NCI-H1092 treated with DMSO at 0.1 percent for 48 hours (cell line): ENCODE measurements around the gene PRRT1.
"Not testable (repeated sequence)": the region's sequence is repeated elsewhere in the genome, so short reads cannot be mapped to it uniquely, and the experiment has no call there.

ENCODE experiments used
- DNase-seq: peaks from one replicate; lab custom pipeline; 2025; lab: John Stamatoyannopoulos, UW

Gene PRRT1

DNA sequence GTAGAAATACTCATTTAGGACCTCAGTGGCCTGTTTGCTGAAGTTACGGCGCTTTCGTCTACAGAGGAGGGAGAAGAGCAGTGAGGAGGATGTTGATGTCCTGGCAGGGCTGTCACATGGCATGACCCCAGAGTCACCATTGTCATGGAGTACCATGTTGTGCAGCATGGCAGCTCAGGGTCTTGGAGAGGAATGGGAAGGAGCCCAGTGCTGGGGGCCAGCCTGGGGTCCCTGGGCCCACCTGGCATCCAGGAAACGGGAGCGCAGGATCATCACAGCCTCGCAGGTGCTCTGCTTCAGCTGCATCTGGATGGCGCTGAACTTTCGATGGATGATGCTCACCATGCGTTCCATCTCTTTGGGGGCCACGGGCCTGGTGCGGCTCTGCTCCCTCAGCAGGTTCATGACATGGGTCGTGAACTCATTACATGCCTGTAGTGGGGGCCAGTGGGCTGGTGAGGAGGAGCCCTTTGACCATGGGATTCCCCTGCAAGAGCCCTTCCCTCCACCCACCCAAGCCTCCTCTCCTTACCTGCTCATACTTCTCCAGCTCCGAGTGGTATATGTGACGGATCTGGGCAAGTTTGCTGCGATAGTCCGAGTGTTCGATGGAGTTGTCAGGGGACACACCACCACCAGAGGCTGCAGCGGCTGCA lies 36.1 kb upstream of the PRRT1 start:
- DNase-seq: not testable (repeated sequence)

DNA sequence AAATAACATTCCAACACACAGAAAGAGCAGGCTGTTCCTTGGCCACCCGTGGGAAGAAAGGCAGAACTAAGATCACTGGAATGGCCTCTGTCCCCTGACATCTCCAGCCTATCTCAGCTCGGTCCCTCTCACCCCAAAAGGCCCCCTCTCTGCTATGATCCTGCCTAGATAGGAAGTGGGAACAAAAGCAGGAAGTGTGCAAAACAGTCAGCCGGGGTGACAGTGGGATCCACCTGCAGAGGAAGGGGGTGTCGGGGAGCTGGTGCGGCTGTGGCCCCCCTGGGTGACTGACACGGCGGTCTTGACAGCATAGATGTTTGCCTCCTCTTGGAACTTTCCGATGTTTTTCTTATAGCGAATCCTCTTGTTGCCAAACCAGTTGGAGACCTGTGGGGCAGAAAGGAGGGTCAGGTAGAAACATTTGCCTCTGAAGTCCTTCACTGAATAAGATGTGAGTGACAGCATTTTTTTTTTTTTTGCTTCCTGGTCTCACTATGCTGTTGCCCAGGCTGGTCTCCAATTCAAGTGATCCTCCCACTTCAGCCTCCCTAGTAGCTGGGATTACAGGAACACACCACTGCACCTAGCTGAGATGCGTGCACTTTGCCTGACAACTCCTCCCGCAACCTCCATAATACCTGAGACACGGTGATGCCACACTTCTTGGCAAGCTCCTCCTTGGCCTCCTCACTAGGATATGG lies 35.4 kb upstream of the PRRT1 start:
- no peak for DNase-seq

DNA sequence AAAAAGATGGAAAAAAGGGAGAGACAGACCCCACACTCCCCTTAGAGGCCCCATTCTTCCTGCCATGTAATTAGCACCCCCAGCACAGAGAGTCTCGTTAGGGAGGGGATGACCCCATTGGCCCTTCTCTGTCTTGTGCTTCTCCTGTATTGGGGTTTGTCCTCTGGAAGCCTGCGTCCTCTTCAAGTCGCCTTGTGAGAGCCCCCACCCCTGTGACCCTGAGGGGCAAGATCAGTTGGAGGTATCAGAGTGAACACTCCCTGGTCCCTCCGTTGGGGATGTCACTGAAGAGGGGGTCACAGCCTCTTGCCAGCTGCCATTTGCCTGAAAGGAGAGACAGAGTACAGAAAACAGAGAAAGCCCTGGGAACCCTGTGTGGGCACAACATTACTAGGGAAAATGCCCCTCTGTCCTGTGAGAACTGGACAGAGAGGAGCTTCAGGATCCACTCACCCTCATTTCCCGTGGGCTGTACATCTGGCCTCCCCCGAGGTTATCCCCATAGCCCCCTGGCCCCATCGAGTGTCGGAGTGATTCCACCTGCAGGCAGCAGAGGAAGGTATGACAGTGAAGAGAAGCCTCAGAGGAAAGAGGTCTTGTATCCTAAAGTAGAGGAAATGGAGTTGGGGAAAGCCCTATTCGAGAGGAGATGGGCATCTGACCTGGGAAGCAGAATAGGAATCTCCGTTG lies 34.6 kb upstream of the PRRT1 start:
- not testable (repeated sequence) for DNase-seq

DNA sequence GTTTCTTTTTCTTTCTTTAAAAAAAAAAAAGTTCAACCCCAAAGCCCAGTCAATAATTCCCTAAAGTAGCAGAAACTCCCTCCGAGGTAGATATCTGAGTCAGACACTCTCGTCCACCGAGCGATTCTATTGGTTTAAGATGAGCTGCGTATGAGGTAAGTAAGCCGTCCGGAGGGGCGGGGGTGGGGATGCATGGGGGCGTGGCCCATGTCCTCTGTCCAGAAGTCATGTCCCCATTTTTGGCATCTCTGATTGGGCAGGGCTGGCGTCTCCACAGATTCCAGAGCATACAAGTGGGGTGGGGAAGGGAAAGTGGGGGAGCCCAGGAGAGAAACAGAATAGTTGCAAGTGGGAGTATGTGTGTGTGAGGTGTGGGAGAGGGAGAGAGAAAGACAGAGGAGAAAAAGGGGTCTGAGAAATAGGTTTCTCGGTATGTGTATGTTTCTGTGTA lies 34.0 kb upstream of the PRRT1 start:
- DNase-seq: not testable (repeated sequence)

DNA sequence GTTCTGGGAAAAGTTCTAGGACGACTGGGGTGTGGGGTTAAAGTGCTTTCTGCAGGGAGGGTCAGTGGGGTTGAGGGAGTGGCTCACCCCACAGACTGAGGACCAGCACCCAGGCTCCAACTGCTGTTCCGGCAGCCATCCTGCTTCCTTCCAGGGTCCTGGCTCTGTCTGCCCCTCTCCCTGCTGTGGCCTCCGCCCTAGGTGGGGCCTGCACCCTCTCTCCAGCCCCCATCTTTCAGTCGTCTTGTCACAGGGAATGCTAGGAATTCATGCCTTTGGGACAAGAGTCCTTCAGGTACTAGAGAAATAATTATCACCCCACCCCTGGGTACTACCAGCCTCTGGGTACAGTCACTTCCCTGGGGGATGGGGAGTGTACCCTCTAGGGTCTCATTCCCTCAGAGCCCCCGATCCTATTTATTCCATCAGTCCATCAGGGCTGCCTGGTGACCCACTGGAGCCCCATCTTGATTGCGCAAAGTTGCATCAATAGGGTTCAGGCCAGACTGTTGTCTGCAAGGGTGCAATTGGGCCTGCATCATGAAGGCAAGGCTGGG lies 32.4 kb upstream of the PRRT1 start, which contains the start of gene AGER:
Gene AGER (minus strand): TSS at position 170 of the 557 bp plus-strand sequence. CDS start 31 bp downstream, at position 139.
- no peak for DNase-seq

DNA sequence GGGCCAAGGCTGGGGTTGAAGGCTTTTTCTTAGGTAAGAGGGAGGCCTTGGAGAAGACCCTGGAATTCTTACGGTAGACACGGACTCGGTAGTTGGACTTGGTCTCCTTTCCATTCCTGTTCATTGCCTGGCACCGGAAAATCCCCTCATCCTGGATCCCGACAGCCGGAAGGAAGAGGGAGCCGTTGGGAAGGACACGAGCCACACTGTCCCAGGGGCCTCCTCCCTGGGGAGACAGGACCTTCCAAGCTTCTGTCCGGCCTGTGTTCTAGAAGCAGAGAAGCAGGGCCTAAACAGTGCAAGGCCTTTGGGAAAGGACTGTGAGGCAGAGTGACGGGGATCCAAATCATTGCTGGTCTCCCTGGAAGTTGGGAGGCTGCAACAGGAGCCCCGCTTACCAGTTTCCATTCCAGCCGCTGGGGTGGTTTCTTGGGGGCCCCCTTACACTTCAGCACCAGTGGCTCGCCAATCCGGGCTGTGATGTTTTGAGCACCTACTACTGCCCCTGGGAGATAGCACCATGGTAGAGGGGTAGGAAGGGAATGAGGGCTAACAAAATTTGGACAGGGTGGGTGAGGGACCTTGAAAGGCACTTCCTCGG lies 31.8 kb upstream of the PRRT1 start:
- DNase-seq: no peak

DNA sequence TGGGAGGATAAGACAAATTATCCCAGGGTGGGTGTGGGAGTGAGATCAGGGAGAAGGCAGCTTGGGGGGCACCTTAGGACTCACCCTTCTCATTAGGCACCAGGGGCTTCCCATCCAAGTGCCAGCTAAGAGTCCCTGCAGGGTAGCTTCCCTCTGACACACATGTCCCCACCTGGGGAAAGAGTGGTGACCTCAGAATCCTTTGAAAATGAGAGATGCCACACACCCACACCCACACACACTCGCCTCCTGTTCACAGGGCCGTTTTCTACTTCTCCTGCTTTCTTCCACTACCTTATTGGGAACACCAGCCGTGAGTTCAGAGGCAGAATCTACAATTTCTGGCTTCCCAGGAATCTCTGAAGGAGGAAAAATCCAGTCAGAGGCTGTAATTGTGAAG lies 31.3 kb upstream of the PRRT1 start:
- no peak for DNase-seq

DNA sequence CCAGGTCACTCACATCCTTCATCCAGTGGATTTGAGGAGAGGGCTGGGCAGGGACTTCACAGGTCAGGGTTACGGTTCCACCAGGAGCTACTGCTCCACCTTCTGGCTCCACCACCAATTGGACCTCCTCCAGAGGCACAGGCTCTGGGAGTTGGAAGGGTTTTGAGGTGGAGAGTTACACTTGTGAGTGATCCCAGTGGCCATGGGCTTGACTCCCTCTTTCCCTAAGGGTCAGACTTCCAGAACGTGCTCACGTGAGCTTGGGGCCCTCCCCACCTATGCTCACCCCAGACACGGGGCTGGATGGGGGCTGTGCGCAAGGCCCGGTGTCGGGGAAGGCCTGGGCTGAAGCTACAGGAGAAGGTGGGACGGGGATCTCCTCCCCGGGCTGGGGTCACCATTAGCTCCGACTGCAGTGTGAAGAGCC lies 30.8 kb upstream of the PRRT1 start:
- DNase-seq: no peak

DNA sequence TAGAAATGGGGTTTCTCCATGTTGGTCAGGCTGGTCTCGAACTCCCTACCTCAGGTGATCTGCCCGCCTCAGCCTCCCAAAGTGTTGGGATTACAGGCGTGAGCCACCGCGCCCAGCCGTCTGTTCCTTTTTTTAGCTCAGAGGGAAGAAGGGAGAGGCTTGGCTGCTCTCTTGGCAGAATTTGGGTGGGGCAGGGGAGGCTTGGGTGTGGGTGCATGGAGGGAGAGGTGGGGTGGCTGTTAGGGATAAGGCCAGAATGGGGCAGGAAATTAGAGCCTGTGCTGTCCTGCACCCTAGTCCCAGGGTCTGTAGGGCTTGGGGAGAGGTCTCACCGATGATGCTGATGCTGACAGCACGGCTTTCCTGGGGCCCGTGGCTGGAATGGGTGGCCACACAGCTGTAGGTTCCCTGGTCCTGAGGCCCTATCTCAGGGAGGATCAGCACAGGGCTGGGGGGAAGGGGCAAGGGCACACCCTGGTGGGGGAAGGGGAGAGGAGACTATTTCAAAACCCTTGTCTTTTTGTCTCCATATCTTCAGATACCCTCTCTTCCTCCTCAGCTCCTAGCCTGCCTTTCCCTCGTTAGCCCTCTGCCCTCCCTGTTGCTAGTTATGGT lies 30.3 kb upstream of the PRRT1 start:
- DNase-seq: no peak

DNA sequence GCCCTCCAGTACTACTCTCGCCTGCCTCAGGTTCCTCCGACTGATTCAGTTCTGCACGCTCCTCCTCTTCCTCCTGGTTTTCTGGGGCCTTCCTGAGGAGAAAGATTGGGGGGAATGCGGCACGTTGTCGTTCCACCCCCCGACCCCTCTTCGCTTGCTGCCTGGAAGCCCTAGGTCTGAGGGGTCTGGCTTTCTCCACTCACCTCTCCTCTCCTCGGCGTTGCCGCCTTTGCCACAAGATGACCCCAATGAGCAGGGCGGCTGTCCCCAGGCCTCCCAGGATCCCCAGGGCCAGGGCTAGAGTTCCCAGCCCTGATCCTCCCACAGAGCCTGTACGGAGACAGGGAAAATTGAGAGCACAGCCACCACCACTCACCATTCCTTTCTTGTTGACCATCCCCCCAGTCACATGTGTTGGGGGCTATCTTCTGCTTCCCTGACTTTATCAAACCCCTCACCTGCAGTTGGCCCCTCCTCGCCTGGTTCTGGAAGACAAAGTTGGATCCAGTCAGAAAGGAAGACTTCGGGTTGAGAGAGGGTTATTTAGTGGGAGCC lies 29.5 kb upstream of the PRRT1 start:
- DNase-seq: no peak

DNA sequence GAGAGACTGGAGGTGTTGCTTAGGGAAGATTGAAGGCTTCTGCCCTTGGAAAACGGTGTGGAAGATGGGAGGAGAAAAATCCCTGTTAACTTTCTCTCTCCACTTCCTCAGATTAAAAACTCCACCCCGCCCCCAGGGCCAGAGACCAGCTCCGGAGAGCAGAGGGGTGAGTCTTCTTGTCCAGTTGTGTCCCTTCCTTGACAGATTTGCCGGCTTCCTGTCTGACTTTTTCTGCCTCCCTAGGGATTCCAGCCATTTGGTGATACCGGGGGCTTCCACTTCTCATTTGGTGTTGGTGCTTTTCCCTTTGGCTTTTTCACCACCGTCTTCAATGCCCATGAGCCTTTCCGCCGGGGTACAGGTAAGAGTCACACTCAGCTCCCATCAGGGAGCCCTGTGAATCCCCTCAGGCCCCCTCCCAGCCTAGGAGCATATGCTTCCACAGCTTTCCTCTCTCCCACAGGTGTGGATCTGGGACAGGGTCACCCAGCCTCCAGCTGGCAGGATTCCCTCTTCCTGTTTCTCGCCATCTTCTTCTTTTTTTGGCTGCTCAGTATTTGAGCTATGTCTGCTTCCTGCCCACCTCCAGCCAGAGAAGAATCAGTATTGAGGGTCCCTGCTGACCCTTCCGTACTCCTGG lies 28.1 kb upstream of the PRRT1 start:
- DNase-seq: no peak

DNA sequence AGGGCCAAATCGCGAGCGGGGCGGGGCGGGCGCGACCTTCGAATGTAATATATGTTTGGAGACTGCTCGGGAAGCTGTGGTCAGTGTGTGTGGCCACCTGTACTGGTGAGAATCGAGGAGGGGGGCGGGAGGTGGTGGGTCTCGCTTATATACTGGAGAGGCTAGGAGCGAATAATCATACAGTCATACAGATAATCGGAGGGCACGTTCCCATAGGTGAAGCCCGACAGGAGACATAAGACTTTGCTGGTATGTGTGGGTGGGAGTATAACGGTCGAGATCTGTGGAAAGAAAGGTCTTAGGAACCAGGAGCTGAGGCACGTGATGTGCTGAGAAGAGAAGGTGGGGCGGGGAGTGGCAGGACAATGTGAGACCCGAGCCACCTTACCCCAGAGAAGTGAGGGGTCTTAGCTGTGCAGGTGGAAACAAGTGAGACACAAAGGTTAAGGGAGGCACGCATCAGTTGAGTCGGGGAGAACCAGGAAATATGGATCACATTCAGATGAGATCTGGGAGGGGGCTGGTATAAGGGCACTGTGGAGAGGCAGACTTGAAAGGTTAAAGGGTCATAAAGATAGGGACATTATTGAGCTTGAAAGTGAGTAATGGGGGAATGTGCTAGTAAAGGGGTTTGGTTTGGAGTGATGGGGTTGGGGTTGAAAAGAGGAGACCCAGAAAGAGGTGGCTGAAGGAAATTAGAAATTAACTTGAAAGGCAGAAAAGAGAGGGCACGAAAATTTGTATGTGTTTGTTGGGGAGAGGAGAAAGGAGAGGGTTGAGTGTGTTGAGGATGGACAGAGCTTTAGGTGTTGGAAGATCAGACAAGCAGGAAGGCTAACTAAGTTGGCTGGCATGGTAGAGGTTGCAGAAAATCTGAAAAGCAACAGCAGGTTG lies 27.1 kb upstream of the PRRT1 start:
- DNase-seq: no peak

DNA sequence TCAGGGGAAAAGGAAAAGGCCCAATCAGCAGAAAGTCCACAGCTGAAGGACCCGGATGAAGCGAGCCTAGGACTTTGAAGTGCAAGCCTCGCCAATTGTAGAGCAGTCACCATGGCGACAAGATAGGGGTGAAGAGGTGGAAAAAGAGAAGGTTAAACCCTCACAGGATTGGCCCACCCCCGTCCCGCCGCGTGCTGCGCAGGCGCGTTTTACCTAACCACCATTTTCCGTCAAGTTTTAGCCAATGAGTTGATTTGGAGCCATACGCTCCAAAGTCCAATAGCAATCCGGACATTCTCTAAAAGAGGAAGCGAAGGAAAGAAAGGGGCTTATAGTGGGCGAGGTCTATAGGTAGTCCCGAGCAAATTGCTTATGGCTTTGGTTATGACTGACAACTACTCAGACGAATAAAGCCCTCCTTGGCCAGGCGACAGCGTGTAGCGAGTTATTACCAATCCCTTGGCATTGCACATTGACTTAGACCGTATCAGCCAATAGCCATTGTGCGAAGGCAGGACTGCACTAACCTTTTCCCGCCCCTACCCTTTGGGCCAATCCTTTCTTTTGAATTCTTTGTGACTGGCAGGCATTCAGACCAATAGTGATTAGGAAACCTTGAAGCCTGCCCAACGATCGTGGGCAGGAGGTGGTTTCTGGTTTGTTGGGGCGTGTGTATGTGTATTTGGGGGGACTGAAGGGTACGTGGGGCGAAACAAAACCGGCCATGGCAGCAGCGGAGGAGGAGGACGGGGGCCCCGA lies 26.2 kb upstream of the PRRT1 start, which contains the start of gene RNF5:
Gene RNF5 (plus strand): TSS at position 618 of the 759 bp plus-strand sequence. CDS start 107 bp downstream, at position 725.
- DNase-seq: peak; percentile 98

DNA sequence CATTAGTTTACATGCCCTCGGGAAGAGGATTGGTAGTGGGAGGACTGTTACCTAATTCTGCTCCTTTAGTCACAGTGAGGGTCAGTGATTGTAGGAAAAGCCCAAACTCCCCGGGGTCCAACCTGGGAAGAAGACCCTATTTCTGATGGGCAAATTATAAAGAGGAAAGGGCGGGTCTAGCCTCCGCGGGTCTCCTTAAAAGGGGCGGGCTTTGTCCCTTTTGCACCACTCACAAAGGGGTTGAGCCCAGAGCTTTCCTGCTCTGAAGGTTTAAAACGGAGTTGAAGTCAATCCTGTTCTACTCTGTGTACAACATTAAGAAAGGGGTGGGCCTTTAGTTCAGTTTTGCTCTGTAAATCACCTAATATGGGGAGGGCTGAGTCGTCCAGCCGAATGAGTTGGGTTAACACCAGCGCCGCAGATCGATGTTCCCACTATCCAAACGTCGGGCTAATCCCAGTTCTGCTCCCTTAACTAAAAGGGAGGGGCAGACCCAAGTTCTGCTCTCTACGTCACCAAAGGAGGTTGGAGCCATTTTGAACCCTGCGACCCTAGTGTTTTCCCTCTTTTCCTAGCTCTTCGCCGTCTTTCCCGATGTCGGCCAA lies 25.5 kb upstream of the PRRT1 start:
- peak; percentile 75 for DNase-seq

DNA sequence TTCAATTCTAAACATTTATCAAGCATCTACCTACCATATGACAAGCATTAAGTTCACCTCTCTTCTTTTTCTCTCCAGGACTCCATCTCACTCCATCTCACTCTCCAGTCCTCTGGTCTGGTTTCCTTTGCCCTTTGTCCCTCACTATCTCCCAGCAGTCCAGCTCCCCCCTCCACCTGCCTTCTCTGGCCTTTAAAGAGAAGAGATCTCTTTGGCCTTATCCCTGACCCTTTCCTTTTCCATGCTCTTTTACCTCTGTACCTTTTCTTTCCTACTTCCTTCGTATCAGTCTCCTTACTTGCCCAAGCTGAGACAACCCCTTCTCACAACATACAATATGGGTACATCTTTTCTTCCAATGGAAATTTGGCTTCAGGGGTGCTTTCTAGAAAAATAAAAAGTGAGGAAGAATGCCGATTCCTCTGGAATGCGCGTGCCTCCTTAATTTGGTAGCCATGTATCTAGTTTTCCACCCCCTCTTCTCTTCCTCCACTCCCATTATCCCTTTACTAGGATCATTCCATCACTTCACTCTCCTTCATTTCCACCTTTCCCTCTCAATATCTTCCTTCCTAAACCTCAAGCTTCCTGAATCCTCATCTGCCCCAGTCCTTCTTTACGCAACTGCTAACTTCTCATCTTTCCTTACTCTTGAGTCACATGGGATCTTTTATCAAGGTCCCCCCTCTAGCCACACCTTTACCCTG lies 24.9 kb upstream of the PRRT1 start:
- peak; percentile 26 for DNase-seq

DNA sequence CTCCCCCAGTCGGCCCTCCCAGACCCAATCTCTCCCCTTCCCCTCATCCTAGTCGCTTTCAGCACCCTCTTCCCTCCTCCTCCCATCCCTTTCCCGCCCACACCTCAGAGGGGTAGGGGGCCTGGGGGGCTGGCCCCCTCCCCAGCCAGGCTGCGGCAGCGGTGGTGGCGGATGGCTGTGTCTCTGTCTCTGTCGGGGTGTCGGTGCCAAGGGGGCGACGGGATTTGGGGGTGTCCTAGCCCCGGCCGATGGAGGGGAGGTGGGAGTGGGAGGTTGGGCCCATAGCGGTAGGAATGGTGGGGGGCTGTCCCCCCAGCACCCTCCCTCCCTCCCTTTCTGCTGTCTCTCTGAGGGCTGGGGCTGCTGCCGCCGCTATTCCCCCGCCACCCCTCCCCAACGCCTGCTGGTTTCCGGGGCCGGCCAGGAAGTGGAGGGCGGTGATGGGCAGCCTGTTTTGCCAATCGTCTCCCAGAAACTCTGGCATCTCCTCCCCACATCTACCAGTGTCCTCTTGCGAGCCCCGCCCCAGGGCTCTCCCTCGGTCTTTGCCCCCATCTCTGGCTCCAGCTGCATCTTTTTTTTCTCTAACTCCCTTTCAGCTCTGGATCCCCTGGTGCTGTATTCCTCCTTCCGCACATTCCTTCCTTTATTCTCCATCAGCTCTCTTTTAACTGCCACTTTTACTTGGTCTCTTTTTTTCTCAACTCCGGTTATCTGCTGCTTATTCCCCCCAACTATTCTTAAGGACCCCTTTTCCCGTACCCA lies 24.2 kb upstream of the PRRT1 start, which contains the start of gene AGPAT1:
Gene AGPAT1 (minus strand): TSS at position 374 of the 765 bp plus-strand sequence. CDS start 4,588 bp downstream, outside the sequence.
- peak; percentile 88 for DNase-seq

DNA sequence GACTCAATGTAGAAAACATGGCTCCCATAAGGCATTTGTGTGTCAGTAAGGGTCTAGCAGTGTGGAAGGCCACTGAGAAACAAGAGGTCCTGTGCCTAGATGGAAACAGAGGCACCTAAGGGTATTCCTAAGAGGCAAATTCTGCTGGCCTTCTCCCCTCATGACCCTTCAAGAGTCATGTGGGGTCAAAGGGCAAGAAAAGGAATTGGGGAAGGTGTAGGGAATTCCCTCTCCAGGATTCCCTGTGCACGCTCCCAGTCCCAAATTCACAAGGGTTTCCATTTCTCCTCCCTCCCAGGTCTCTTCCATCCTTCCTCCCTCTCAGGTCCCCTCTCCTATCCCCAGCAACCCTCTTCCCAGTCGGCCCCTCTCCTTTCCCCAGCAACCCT lies 23.6 kb upstream of the PRRT1 start:
- DNase-seq: no peak
